ENCODE data around the gene RALGDS. TPM values are rescaled to one million over a fixed set of nuclear protein-coding genes. Genes with fewer than 3 reads are reported as not detected.
A peak's percentile ranks its signal among the peaks of the same experiment; 100 is the strongest.

Gene RALGDS
- total and polyA plus RNA-seq, 2 of the 13 experiments (the other 11 are each of a cell fraction or from before 2014, with no cell fraction given), result 12.9 to 25.5 TPM

DNA sequence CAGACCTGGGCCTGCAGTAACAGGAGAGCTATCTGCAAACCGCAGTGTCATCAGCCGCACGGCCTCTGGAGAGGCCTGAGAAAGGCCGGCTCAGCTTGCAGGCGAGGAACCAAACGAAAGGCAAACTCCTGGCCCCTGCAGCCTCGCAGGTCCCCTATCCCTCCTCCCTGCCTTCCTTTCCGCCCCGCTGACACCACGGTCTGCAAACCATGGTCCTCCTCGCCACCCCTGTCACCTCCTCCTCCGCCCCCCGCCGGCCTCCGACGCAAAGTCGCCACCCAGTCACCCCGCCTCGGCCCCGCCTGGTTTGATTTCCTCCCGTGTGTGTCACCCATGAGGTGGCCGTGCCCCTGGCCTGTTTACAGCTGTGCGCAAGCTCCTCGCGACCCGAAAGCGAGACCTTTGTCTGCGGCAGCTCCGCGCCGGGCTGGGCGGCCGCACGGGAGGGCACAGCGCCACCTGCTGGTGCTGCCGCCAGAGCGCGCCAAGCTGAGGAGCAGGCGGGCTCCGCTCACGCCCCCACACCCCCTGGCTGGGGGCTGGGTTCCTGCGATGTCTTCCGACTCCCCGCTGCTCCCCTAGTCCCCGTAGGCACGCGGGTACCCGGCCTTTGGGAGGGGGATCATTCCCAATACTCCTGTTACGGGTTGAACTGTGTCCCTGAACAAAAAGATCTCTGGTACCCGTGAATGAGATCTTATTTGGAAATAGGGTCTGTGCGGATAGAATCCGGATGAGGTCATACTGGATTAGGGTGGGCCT is 23.3 kb upstream of the RALGDS start (continued):
- TF ChIP-seq FOXP4 (CRISPR knock-in tag; IDR thresholded peaks at IDR 0.05), result peak; percentile 80
- TF ChIP-seq HNRNPLL (IDR thresholded peaks at IDR 0.05; ENCODE audit: low read depth, low read length, poor library complexity, severe bottlenecking), result peak; percentile 86
- TF ChIP-seq ZNF816 (CRISPR knock-in tag; IDR thresholded peaks at IDR 0.05; ENCODE audit: borderline replicate concordance), result peak; percentile 48; the same call in 1 of the 2 replicates
- 0 out of 2 replicates have a peak, but pooled peaks have one; percentile 79 for TF ChIP-seq ZNF724P (CRISPR knock-in tag; IDR thresholded peaks at IDR 0.05; ENCODE audit: borderline replicate concordance)
- TF ChIP-seq FOXK2 (IDR thresholded peaks at IDR 0.05), result peak; percentile 83
- TF ChIP-seq FOXO1 (CRISPR knock-in tag; IDR thresholded peaks at IDR 0.05), result peak; percentile 96
- TF ChIP-seq TARDBP (CRISPR knock-in tag; IDR thresholded peaks at IDR 0.05), result peak; percentile 31; the same call in 1 of the 2 replicates
- TF ChIP-seq AKNA (CRISPR knock-in tag; IDR thresholded peaks at IDR 0.05; ENCODE audit: borderline replicate concordance), result no peak
- TF ChIP-seq, protein P1, sequence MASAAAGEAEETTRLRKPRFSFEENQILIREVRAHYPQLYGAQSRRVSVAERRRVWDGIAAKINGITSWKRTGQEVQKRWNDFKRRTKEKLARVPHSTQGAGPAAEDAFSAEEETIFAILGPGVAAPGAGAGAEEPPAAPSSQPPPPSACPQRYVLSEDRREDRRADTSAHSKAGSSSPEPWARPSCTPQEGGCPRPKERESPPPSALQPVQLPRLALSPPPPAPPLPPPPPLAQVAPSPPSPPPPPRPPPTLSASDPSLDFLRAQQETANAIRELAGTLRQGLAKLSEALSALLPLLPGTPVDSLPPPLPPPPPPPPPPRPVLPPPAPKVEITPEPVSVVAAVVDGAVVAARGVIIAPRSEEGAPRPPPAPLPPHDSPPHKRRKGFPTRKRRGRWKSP (CRISPR knock-in tag; IDR thresholded peaks at IDR 0.05), result peak; percentile 87; the same call in 1 of the 2 replicates
- peak; percentile 44; the same call in 1 of the 2 replicates for TF ChIP-seq ELF3 (CRISPR knock-in tag; IDR thresholded peaks at IDR 0.05)
- TF ChIP-seq, protein P2, sequence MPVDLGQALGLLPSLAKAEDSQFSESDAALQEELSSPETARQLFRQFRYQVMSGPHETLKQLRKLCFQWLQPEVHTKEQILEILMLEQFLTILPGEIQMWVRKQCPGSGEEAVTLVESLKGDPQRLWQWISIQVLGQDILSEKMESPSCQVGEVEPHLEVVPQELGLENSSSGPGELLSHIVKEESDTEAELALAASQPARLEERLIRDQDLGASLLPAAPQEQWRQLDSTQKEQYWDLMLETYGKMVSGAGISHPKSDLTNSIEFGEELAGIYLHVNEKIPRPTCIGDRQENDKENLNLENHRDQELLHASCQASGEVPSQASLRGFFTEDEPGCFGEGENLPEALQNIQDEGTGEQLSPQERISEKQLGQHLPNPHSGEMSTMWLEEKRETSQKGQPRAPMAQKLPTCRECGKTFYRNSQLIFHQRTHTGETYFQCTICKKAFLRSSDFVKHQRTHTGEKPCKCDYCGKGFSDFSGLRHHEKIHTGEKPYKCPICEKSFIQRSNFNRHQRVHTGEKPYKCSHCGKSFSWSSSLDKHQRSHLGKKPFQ (CRISPR knock-in tag; IDR thresholded peaks at IDR 0.05; ENCODE audit: insufficient replicate concordance), result no peak
- peak; percentile 22 for TF ChIP-seq ZHX1 (CRISPR knock-in tag; IDR thresholded peaks at IDR 0.05; ENCODE audit: low read depth)
- peak; percentile 33 to 50; a peak in 2 of 4 replicates for TF ChIP-seq NR2F1 (CRISPR knock-in tag; IDR thresholded peaks at IDR 0.05)
